ENCODE measurements around the gene CDH23. TPM values are rescaled to one million over a fixed set of nuclear protein-coding genes. Genes with fewer than 3 reads are reported as not detected.

Gene CDH23
- total and polyA plus RNA-seq, 9 of the 15 experiments (the other 6 are each of a cell fraction or from before 2014, with no cell fraction given), result 0.18 to 1.2 (median 0.47) TPM

DNA sequence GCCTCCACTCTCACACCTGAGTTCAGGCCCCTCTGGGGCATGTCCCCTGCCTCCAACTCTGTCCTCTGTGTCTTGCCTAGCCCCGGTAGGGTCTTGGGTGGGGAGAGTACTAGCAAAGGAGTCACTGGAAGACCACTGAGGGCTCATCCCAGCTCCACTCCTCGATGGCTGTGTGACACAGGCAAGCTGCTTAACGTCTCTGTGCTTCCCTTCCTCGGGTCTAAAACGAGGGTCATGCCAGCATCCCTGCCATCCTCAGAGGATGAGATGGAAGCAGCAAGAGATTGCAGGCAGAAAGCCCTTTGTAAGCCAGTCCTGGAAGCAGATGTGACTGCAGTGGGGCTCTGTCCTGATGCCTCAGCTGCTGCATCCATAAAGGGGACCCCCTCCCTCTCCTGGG lies 338.1 kb downstream of the CDH23 start:
- intact Hi-C loops (cut with micrococcal nuclease), result no loop called here

DNA sequence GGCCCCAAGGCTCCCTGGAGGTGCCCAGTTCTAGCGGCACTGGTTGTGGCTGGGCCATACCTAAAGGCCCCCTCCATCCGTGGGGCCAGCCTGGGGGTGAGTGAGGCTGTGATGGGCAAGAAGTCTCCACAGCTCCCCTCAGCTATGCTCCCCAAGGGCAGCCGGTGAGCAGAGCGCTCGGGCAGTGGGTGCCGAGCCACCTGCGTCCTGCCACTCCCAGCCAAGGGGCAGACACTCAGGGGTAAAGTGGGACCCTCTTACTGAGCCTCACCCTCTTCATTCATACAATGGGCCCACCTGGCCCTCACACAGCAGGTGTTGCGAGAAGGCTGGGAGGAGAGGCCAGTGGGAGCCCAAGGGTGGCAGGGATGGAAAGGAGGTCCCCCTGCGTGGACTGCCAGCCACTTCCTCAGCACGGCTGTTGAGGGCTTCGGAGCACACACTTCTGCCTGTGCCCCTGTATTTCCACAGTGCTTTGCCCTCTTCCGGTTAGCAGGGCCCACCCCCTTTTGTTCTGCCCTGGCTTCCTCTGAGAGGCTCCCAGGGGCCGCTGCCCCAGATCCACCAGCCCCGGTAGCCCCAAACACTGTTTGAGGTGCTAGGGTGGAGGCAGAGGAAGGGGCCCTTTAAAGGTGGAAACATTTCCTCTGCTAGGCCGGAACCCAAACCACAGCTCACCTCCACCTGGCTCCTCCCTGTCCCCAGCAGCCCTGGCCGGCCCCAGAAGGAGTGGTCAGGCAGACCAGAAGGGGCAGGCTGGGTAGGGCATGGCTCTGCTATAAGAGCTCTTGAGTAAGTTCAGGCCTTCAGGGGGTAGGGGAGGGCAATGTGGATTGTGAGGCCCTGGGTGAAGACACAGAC lies 339.2 kb downstream of the CDH23 start:
- POLR2A ChIA-PET, result interaction anchor here (0.7 to 1.1 kb wide), 2 partner anchors 8 to 11 kb away, joined by 3 read pairs; no protein-coding TSS in a partner anchor
- peaks cover 0 to 32% of the 10 kb centered on the region in 2 experiments; a peak in 3 of 5 replicates for H3K4me1 ChIP-seq (replicated peaks in 1 of 2; ENCODE audit: control insufficient read depth in 2 of 2, insufficient read depth in 2 of 2, low read length in 2 of 2)
- BruUV-seq (replicated peaks), result no TSS peak
- 63% methylated on average over 16 of the region's 16 CpGs for WGBS (ENCODE audit: insufficient coverage, low coverage, missing lambda C conversion rate)
- FAIRE-seq, result no peak
- H3K4me3 ChIP-seq, result no peak overlapping the region
- no peaks in the 10 kb centered on the region for H4K20me1 ChIP-seq (replicated peaks; ENCODE audit: control insufficient read depth, insufficient read depth, low read length)
- no peak for TF ChIP-seq CBX5 (IDR thresholded peaks at IDR 0.05; ENCODE audit: borderline replicate concordance, low read depth)
- TF ChIP-seq, protein P1, sequence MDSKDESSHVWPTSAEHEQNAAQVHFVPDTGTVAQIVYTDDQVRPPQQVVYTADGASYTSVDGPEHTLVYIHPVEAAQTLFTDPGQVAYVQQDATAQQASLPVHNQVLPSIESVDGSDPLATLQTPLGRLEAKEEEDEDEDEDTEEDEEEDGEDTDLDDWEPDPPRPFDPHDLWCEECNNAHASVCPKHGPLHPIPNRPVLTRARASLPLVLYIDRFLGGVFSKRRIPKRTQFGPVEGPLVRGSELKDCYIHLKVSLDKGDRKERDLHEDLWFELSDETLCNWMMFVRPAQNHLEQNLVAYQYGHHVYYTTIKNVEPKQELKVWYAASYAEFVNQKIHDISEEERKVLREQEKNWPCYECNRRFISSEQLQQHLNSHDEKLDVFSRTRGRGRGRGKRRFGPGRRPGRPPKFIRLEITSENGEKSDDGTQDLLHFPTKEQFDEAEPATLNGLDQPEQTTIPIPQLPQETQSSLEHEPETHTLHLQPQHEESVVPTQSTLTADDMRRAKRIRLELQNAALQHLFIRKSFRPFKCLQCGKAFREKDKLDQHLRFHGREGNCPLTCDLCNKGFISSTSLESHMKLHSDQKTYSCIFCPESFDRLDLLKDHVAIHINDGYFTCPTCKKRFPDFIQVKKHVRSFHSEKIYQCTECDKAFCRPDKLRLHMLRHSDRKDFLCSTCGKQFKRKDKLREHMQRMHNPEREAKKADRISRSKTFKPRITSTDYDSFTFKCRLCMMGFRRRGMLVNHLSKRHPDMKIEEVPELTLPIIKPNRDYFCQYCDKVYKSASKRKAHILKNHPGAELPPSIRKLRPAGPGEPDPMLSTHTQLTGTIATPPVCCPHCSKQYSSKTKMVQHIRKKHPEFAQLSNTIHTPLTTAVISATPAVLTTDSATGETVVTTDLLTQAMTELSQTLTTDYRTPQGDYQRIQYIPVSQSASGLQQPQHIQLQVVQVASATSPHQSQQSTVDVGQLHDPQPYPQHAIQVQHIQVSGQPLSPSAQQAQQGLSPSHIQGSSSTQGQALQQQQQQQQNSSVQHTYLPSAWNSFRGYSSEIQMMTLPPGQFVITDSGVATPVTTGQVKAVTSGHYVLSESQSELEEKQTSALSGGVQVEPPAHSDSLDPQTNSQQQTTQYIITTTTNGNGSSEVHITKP (IDR thresholded peaks at IDR 0.05; ENCODE audit: partially characterized antibody), result peak; percentile 38
- H3K4me2 ChIP-seq (ENCODE audit: insufficient read depth, low read length), result no peak overlapping the region
- CTCF ChIA-PET (ENCODE audit: low intra/inter-chr PET ratio), result no interaction called here
- H3K27ac ChIP-seq (ENCODE audit: extremely low read depth, low read depth, low read length), result no peak overlapping the region
- peak overlapping the region in 1 of 2 experiments; percentile 38; a peak in 2 of 4 replicates for H3K9ac ChIP-seq (ENCODE audit: insufficient read depth in 1 of 2, low read depth in 2 of 2, low read length in 2 of 2)
- no peaks in the 10 kb centered on the region for H3K9me1 ChIP-seq (ENCODE audit: control insufficient read depth, insufficient read depth, low read length)
- in situ Hi-C loops (cut with MboI) (no loop called here), intact Hi-C loops (cut with micrococcal nuclease) (no loop called here)
- H3K9me3 ChIP-seq (replicated peaks; ENCODE audit: control insufficient read depth, insufficient read depth, low read depth, low read length), result no peaks in the 10 kb centered on the region
- H3K36me3 ChIP-seq (ENCODE audit: control insufficient read depth, insufficient read depth, low read length), result no peaks in the 10 kb centered on the region
- ATAC-seq, result no peak
- H2AFZ ChIP-seq (ENCODE audit: low read depth, low read length), result no peak overlapping the region
- no peak for DNase-seq (ENCODE audit: extremely low read depth in 1 of 4, low spot score in 3 of 4)
- H3K79me2 ChIP-seq (ENCODE audit: control insufficient read depth, insufficient read depth, low read length), result no peaks in the 10 kb centered on the region
- H3K27me3 ChIP-seq (ENCODE audit: control insufficient read depth in 2 of 2, insufficient read depth in 2 of 2, low read length in 2 of 2), result no peaks in the 10 kb centered on the region; a peak in 1 of 5 replicates

More for the DNA sequence above, 338.1 kb downstream of the CDH23 start:
- no peaks in the 10 kb centered on the region; a peak in 1 of 5 replicates for H3K27me3 ChIP-seq (ENCODE audit: control insufficient read depth in 2 of 2, insufficient read depth in 2 of 2, low read length in 2 of 2)
- H3K4me1 ChIP-seq (replicated peaks in 1 of 2; ENCODE audit: control insufficient read depth in 2 of 2, insufficient read depth in 2 of 2, low read length in 2 of 2), result peaks cover 0 to 43% of the 10 kb centered on the region in 2 experiments; a peak in 3 of 5 replicates
- ATAC-seq, result no peak
- no peak overlapping the region for H3K27ac ChIP-seq (ENCODE audit: extremely low read depth, low read depth, low read length)
- TF ChIP-seq BCOR (IDR thresholded peaks at IDR 0.05) (peak; percentile 67; the same call in 1 of the 2 replicates), BHLHE40 (IDR thresholded peaks at IDR 0.05; ENCODE audit: low read length) (no peak), ZFP36 (IDR thresholded peaks at IDR 0.05; ENCODE audit: low read depth, low read length, partially characterized antibody) (peak; percentile 76)
- H4K20me1 ChIP-seq (replicated peaks; ENCODE audit: control insufficient read depth, insufficient read depth, low read length), result no peaks in the 10 kb centered on the region
- no peaks in the 10 kb centered on the region for H3K79me2 ChIP-seq (ENCODE audit: control insufficient read depth, insufficient read depth, low read length)
- no TSS peak for BruUV-seq (replicated peaks)
- H3K9ac ChIP-seq (ENCODE audit: insufficient read depth in 1 of 2, low read depth in 2 of 2, low read length in 2 of 2), result no peak overlapping the region
- in situ Hi-C loops (cut with MboI), result no loop called here
- WGBS (ENCODE audit: insufficient coverage, low coverage, missing lambda C conversion rate), result 6% methylated on average over 5 of the region's 5 CpGs
- FAIRE-seq, result no peak
- H2AFZ ChIP-seq (ENCODE audit: low read depth, low read length), result no peak overlapping the region
- H3K4me2 ChIP-seq (ENCODE audit: insufficient read depth, low read length), result no peak overlapping the region
- no peaks in the 10 kb centered on the region for H3K36me3 ChIP-seq (ENCODE audit: control insufficient read depth, insufficient read depth, low read length)
- DNase-seq (ENCODE audit: extremely low read depth in 1 of 4, low spot score in 3 of 4), result no peak
- POLR2A ChIA-PET, result interaction anchor here (0.5 to 1.1 kb wide), 3 partner anchors 12 to 1060 kb away, joined by 3 read pairs; no protein-coding TSS in a partner anchor
- CTCF ChIA-PET (ENCODE audit: low intra/inter-chr PET ratio), result no interaction called here
- no peaks in the 10 kb centered on the region for H3K9me1 ChIP-seq (ENCODE audit: control insufficient read depth, insufficient read depth, low read length)
- H3K9me3 ChIP-seq (replicated peaks; ENCODE audit: control insufficient read depth, insufficient read depth, low read depth, low read length), result no peaks in the 10 kb centered on the region
- no peak overlapping the region for H3K4me3 ChIP-seq
